Cardiac fibroblast (primary cell): ENCODE results near the gene CELF2.

Experiments
- DNase-seq, 2 donors: peaks; one replicate each; pipeline versions ENCODE4 v3.0.0 to v3.0.0-alpha.2; 2010; ENCODE audit warnings: low read depth in 2 of 2
- H3K4me3 ChIP-seq, 2 donors: replicated peaks in 1 of 2; 1 replicate in 1 of 2; 2 replicates in 1 of 2; pipeline ENCODE4 v1.5.1; 2011; ENCODE audit warnings: low read depth in 2 of 2, low read length in 2 of 2, mild to moderate bottlenecking in 2 of 2, moderate library complexity in 1 of 2
- TF ChIP-seq, protein P1 (sequence below): IDR thresholded peaks from one replicate; pipeline ENCODE4 v1.5.1; 2011; ENCODE audit warnings: low read depth, mild to moderate bottlenecking, low read length, inconsistent platforms

Gene CELF2

DNA sequence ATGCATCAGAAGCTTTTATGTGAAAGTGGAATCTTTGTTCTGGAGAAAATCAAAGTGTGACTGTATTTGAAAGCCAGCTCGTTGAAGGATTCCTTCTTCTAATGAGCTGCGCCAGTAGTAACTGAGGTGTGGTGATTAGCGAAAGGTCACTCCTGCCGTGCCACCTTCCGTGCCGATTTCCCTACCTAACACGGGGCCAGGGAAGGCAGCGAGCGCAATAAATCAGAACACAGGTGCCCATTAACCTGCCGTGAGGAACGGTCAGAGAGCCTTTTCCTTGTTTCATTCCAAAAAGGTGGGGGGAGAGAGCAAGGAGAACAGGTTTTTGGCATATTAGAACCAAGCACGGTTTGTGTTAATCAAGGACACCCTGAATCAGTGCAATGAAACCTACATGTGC, 258.0 kb downstream of the CELF2 start:
- no peak for DNase-seq
- TF ChIP-seq, protein P1, sequence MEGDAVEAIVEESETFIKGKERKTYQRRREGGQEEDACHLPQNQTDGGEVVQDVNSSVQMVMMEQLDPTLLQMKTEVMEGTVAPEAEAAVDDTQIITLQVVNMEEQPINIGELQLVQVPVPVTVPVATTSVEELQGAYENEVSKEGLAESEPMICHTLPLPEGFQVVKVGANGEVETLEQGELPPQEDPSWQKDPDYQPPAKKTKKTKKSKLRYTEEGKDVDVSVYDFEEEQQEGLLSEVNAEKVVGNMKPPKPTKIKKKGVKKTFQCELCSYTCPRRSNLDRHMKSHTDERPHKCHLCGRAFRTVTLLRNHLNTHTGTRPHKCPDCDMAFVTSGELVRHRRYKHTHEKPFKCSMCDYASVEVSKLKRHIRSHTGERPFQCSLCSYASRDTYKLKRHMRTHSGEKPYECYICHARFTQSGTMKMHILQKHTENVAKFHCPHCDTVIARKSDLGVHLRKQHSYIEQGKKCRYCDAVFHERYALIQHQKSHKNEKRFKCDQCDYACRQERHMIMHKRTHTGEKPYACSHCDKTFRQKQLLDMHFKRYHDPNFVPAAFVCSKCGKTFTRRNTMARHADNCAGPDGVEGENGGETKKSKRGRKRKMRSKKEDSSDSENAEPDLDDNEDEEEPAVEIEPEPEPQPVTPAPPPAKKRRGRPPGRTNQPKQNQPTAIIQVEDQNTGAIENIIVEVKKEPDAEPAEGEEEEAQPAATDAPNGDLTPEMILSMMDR, result no peak
- H3K4me3 ChIP-seq, result no peak overlapping the region

DNA sequence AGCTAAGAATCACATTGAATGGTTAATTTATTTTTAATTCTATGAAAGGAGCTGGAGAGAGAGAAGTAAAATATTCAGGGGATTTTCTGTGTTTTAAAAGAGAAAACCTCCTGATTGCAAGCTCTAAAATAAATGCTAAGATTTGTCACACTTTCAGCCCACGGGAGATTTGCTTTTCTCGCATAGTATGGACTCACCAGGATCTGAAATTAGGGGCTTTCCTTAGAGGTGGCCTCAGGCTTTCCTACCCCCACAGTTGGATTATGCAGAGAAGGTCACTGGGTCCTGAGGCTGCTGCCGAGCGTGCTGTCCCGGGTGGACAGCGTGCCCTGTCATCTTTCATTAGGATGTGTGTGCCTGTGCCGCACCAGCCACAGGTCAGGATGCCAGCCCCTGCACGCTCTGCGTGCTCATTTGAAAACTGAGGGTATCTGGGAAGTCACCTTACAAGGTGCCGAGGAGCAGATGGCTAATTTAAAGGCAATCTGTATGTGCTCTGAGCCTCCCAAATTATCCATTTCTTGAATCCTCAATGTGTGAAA, 258.8 kb downstream of the CELF2 start:
- TF ChIP-seq, protein P1, result no peak

DNA sequence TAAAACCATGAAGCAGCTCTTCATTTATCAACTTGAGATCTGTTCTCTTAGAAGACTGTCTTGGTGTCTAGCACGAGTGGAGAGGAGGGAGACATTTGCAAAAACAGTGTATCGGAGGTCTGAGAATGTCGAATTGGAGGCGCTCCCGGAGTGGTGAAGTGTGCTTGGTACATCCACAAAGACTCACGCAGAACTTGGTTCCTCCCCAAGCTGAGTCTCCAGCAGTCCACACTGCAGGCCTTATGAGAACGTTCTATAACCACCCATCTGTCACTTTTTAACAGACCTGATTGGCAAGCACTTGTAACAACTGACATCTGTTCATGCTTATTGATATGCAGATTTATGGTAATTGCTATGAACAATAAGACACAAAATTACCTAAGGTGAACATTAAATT, 261.6 kb downstream of the CELF2 start:
- TF ChIP-seq, protein P1, result no peak

More for the DNA sequence above, 258.8 kb downstream of the CELF2 start:
- no peak for DNase-seq
- no peak overlapping the region for H3K4me3 ChIP-seq

DNA sequence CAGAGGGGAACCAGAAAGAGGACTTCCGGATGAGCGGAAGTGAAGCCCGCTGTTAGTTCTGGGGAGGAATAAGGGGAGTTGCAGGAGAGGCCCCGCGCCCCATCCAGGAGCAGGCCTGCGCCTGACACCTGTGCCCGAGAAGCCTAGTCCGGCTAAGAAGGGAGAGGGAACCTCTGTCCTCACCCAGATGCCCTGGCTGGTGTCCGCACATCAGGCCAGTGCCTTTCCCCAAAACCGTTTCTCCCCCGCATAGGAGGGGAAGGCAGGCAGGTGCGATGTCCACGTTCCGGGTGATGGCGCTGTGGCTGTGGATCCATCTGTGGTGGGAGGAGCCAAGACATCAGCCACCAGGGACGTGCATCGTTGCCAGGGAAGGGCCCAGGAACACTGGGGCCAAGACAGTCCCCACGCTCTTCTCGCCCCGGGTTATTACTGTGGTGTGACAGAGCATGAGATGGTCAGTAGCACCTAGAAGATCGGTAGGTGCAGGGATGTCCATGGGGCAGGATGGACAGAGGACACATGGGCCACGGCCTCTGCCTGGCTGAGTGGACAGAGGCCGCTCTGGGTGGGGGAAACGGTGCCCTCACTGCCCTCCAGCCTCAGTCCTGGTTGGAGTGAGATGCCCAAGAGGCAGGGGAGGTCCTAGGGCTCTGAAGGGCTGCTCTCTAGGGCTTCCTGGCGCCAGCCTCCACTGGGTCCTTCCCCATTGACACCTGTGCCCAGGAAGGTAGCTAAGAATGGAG, 262.7 kb downstream of the CELF2 start:
- TF ChIP-seq, protein P1, result no peak
- DNase-seq, result no peak
- H3K4me3 ChIP-seq, result no peak overlapping the region

More for the DNA sequence above, 261.6 kb downstream of the CELF2 start:
- no peak for DNase-seq
- H3K4me3 ChIP-seq, result no peak overlapping the region

DNA sequence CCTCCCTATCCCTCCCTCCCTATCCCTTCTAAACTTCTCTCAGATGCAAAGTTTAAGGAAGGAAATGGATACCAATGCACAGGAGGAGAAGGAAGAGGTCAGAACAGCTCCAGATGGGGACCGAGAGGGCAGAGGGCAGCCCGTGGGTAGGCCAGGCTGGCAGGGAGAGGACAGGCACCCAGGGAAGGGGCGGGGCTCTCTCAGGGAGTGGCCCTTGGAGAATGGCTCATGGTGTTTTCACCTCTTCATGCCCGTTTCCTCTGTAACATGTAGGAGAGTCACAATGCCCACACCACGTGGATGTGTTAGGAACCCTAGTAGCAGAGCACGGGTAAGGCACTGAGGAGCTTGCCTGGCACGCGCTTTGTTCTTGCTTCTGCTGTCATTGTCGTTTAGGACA, 264.5 kb downstream of the CELF2 start:
- no peak overlapping the region for H3K4me3 ChIP-seq
- DNase-seq, result no peak
- TF ChIP-seq, protein P1, result no peak

DNA sequence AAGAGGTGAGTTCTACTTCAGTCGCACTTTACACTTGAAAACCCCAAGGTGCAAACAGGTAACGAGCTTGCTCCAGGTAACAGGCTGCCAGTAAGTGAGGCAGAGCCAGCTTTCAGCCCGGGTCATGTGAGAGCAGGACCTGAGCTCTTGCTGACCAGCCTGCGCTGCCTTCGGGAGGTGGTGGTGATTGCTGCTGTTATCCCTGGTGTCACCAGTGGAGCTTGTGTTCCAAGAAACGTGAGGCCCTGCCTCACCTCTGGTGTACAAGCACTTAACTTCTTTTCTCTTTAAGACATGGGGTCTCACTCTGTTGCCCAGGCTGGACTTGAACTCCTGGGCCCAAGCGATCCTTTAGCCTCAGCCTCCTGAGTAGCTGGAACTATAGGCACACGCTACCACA, 265.0 kb downstream of the CELF2 start:
- TF ChIP-seq, protein P1, result no peak
- no peak overlapping the region for H3K4me3 ChIP-seq
- no peak for DNase-seq
